Measurements from ENCODE around the gene GLRB.
"Not testable (repeated sequence)": the region's sequence is repeated elsewhere in the genome, so short reads cannot be mapped to it uniquely, and the experiment has no call there.

Gene GLRB

GRCh38 chr4:157128395-157128794 lies 52.4 kb downstream of the GLRB start:
- DNase-seq, result peak in 3 of 4 experiments; percentile 6 to 11 (median 10)

GRCh38 chr4:157141976-157142375 lies 66.0 kb downstream of the GLRB start:
- no peak for DNase-seq

GRCh38 chr4:157143369-157143768 lies 67.4 kb downstream of the GLRB start:
- peak; percentile 6 to 34 (median 20) for DNase-seq

DNA sequence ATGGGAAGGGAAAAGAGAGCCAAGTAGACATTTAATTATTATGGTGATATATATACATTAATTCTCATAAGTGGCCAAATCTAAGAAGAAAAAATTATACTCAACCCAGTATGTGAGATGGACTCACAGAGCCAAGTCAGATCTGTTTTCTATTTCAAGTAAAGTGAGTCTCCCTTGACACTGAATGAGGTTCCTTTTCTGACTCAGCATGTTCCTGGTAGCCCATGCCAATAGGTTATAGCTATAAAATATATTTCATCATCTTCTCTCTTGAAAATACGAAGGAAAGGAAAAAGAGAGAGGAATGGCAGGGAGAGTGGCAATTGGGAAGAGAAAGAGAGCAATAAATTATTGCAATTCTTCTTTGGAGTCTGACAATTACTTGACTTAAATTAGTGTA lies 75.8 kb downstream of the GLRB start:
- no peak for DNase-seq

DNA sequence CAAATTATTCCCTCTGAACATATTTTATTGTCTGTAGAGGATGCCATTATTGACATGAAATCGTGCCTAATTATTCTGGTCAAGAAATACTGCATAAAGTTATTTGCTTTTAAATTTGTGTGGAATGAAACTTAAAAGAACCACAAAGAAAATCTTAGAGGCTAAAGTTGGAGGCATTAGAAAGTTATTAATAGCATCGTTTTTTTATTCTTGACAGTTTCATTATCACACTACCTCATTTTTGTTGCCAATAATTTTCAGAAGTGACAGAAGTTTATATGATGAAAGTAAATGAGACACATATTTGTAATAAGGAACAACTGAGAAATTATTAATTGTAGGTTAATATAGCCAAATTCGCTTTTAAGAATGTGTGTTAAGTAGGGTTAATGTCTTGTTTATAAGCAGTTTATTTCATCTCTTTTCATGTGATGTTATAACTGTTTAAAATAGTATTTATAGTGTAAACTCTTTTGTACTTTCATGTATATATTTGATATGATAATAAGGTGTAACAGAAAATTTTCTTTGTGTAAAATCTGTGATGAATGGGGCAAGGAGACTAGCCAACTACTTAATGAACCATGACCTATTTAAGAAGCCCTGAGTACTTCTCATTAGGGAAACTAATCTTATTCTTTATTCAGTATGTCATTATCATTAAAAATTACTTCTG lies 90.1 kb downstream of the GLRB start:
- DNase-seq, result no peak

- DNase-seq, result no peak
Observed at GRCh38 chr4:157170321-157170720, 94.4 kb downstream of the GLRB start.

DNA sequence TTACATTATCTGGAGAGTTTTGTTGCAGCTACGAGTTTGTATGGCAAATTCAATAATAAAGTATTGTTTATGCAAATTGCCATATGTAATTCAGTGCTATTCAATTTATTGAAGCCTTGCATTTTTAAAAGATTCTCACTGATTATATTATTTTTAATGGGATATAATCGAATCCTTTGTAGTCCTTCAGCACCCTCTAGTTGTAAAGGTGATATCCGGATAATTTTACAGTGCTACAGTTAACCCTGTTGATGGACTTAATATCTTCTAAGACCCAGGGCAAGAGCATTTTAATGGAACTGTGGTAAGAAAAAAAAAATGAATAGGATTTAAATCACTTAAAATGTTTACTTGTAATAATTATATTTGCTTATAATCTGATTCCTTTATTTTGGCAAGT lies 96.1 kb downstream of the GLRB start:
- no peak for DNase-seq

GRCh38 chr4:157180268-157180667 lies 104.3 kb downstream of the GLRB start:
- not testable (repeated sequence) for DNase-seq

DNA sequence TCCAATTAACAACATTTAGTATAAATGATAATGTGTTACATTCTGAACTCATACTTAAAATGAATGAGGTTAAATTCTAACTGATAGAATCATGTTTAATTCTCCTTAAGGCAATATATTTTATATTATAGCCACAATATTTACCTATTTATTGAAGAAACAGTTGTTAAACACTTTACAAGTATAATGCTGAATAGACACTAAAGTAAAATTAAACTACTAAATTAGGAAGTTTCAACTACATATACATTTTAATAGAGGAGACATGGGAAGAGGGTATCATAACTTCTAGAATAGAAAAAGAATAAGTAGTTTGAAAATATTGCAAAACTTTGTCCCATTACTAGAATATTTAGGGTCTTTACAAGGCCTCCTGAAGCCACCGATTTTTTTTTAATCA lies 108.3 kb downstream of the GLRB start:
- DNase-seq, result no peak

GRCh38 chr4:157185363-157185762 lies 109.4 kb downstream of the GLRB start:
- DNase-seq, result no peak

DNA sequence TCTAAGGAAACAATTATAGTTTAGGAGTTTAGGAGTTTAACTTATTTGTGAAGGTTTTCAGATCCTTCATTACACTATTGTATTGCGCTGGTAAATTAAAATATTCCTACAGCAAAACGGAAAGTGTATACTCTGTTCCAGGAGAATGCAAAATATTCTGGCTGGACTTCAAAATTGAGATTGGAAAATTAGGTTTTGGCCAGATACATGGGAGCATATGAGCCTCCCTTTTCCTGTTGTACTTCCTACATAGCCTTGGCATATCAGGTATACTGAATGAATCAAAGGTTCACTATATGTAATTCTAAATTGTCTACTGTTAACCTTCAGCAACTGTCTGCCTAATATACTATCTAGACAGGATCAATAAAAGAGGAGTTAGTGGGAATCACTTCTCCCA lies 119.4 kb downstream of the GLRB start:
- DNase-seq, result no peak

GRCh38 chr4:157196046-157196445 lies 120.1 kb downstream of the GLRB start:
- DNase-seq, result no peak

GRCh38 chr4:157204634-157205244 lies 128.8 kb downstream of the GLRB start:
- peak; percentile 55 to 74 (median 67) for DNase-seq

DNA sequence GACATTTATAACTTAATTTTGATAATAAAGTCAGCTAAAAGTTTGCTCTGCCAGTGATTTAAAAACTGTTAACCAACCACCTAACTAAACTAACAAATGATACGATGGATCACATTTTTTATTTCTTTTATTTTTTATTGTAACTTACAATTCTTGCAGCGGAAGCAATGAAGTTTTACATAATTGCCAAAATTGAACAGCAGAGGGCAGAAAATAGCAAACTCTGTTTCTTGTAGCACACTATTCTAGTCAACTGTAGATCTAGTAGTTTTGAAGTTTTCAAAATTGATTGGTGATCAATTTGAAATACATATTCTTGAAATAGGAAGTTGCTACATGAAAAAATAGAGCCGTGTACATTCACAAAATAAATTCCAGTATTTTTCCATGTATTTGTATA lies 141.8 kb downstream of the GLRB start:
- DNase-seq, result peak; percentile 20 to 51 (median 26)

GRCh38 chr4:157219711-157220370 lies 143.9 kb downstream of the GLRB start:
- no peak for DNase-seq

DNA sequence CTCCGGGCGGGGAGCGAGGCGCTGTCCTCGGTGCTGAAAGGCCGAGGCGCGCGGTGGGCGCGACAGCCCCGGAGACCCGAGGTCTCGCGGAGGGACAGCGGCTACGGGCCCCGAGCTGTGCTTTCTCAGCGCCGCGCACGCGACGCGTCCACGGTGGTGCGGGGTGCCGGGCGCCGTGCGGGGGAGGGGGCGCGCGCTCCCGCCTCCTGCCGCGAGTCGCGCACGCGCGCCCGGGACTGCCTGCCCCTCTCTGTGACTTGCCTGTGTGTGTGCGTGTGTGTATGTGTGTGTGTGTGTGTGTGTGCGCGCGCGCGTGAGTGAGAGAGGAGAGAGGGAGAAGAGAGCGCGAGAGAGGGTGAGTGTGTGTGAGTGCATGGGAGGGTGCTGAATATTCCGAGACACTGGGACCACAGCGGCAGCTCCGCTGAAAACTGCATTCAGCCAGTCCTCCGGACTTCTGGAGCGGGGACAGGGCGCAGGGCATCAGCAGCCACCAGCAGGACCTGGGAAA lies 144.5 kb downstream of the GLRB start, which contains the start of gene GRIA2:
GRIA2 (plus strand) TSS at position 358 of the 511 bp plus-strand sequence. CDS start 315 bp downstream, outside the sequence.
- DNase-seq, result peak; percentile 53 to 71 (median 60)

GRCh38 chr4:157221426-157221894 lies 145.5 kb downstream of the GLRB start:
- DNase-seq, result no peak

All from suppressor macrophage (primary cell).